Activated naive CD8-positive, alpha-beta T cell treated with anti-CD3 and anti-CD28 coated beads for 36 hours (primary cell): ENCODE measurements around the gene DLGAP1. TPM values are rescaled to one million over a fixed set of nuclear protein-coding genes. Genes with fewer than 3 reads are reported as not detected.

Experiments used
- DNase-seq: peaks from one replicate; pipeline ENCODE4 v3.0.0; 2021
- H3K27ac Mint-ChIP-seq: one replicate; pipeline ENCODE4 v1.8.0; 2022; ENCODE audit warnings: mild to moderate bottlenecking, moderate library complexity, mixed read lengths
- H3K27me3 Mint-ChIP-seq: one replicate; pipeline ENCODE4 v1.8.0; 2022; ENCODE audit warnings: mild to moderate bottlenecking, mixed read lengths
- H3K36me3 Mint-ChIP-seq: one replicate; pipeline ENCODE4 v1.8.0; 2021; ENCODE audit warnings: mild to moderate bottlenecking, mixed read lengths
- H3K4me1 Mint-ChIP-seq: one replicate; pipeline ENCODE4 v1.8.0; 2021; ENCODE audit warnings: mixed read lengths
- H3K4me3 Mint-ChIP-seq: one replicate; pipeline ENCODE4 v1.8.0; 2022; ENCODE audit warnings: mild to moderate bottlenecking, moderate library complexity, mixed read lengths
- H3K9me3 Mint-ChIP-seq: one replicate; pipeline ENCODE4 v1.8.0; 2022; ENCODE audit warnings: mixed read lengths
- total RNA-seq, 2 experiments: library from RNA; stranded (reverse); gene quantifications; one replicate each; pipeline ENCODE4 v1.2.3, GENCODE V29; 2021

Gene DLGAP1
- total RNA-seq, 2 experiments from 2014 or later, result not detected

DNA sequence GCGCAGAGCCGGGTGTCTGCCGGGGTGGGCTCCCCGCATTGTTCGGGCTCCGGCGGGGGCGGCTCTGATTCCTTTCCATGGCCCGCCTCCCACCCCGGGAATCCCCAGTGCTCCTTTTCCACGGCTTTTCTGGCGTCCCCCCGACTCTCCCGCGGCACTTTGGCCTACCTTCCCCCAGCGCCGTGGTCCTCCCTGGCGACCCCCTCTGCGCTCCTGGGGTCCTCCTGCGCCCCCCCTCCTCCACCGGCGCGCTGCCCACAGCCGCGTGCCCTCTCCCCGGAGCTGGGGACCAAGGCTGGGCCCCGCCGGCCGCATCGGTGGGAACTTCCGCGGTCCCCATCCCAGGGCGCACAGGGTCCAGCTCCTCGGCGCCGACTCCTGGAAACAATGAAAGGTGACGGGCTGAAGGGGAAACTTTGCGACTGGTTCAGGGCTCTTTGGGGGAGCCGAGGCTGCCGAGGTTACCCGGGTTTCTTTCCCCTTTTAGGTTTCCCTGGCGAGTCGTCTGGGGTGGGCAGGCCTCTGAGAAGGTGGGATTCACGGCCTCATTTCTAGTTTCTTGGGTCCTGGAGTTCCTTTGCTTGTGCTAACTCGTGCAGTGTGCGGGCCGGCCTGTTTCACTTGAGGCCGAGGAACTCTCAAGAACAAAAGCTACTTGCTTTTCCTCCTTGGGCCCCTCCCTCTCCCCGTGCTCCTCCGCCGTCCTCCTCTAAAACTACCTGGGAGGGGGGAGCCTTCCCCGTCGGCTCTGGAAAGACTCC, 1002.9 kb downstream of the DLGAP1 start:
- peaks cover 35% of the 10 kb centered on the region for H3K4me1 Mint-ChIP-seq
- H3K27ac Mint-ChIP-seq, result peak overlapping the region; percentile 99
- H3K36me3 Mint-ChIP-seq, result peaks cover 17% of the 10 kb centered on the region
- peak overlapping the region; percentile 84 for H3K4me3 Mint-ChIP-seq
- H3K9me3 Mint-ChIP-seq, result no peaks in the 10 kb centered on the region
- peak; percentile 57 for DNase-seq
- H3K27me3 Mint-ChIP-seq, result no peaks in the 10 kb centered on the region

DNA sequence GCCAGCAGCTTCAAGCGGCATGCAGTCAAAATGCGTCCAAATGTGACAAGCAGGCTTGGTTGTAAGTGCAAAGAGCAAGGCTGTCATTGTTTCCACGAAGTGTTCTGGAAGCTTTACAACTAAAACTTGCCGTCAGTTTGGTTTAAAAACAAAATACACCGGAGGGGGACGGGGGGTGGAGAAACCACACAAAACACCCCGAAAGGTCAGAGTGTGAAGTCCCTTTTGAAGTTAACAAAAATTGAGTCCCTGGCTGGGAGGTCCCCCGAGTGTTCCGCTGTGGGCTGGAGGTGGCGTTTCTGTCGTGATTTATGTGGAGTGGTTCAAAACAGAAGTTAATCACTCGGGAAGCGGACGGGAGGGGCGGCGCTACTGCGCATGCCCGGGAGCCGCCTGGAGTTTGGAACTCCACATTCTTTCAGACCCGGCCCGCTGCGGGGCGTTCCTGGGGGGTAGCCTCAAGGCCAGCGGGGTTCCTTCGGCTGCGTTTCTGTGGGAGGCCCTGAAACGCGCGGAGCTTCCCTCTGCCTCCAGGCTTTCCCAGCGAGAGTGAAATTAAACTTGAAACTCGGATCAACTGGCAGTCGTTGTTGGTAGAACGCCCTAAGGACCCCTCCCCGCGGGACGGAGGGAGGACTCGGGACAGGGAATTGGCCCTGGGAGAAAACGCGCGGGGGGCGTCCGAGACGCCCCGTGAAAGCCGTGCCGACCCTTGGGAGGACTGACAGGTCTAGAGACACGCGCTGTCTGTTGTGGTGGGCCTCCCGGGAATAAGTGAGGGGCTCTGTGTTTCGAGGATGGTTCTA, 1003.7 kb downstream of the DLGAP1 start:
- H3K27me3 Mint-ChIP-seq, result no peaks in the 10 kb centered on the region
- peak; percentile 86 for DNase-seq
- peaks cover 41% of the 10 kb centered on the region for H3K4me1 Mint-ChIP-seq
- H3K27ac Mint-ChIP-seq, result peak overlapping the region; percentile 99
- H3K36me3 Mint-ChIP-seq, result peaks cover 12% of the 10 kb centered on the region
- H3K9me3 Mint-ChIP-seq, result no peaks in the 10 kb centered on the region
- peak overlapping the region; percentile 84 for H3K4me3 Mint-ChIP-seq

DNA sequence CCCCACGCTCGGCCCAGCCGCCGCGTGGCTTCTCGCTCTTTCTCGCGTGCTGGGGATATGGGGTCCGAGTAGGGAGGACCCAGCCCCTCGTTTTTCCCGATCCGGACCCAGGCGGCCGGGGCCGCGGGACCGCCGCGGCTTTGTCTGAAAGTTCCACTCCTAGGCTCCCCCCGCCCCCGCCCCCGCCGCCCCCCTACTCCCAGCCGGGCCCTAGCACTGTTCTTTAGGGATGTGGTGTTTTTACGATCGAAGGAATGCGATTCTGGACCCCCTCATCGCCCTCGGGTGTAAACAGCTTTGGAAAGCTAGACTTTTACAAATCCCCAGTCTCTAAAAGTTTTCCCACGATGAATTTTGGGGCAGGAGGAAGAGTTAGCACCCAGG, 1004.3 kb downstream of the DLGAP1 start:
- H3K9me3 Mint-ChIP-seq, result no peaks in the 10 kb centered on the region
- H3K4me3 Mint-ChIP-seq, result peak overlapping the region; percentile 84
- H3K4me1 Mint-ChIP-seq, result peaks cover 41% of the 10 kb centered on the region
- H3K36me3 Mint-ChIP-seq, result peaks cover 8% of the 10 kb centered on the region
- DNase-seq, result no peak
- H3K27ac Mint-ChIP-seq, result peak overlapping the region; percentile 99
- H3K27me3 Mint-ChIP-seq, result no peaks in the 10 kb centered on the region

DNA sequence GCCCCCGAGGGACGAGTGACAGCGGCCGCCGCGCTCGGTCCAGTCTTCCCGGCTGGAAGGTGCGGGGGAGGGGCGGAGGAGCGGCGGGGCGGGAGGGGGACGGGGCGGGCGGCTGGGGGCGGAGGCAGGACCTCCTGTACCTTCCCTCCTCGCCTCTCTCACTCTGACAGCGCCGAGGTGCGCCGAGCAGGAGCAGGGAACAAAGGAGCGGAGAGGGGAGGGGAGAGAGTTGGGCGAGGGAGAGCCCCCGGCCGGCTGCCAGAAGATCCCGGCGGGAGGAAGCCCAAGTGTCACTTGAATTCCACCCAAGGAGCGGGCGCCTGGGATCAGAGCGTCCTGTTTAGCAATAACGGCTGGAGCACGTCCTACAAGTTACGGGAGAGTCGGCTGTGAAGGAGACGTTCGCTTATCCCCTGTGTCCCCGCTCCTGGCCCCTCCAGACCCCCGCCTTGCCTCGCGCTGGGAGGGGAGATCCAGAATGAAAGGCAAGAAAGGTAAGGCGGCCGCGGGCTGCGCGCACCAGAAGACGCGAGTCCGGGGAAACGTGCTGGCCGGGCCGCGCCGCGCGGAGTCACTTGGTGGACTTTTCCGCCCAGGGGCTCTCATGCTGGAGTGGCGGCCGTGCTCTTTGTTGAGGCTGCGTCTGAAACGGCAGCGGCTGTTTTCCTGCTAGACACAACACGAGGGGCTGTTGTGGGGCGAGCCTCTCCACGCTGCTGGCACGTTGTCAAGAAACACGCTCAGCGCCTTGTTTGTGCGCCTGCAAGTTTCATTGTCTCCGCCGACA, 1004.9 kb downstream of the DLGAP1 start, which contains the start of gene TGIF1:
Gene TGIF1 (plus strand): TSS at position 161 of the 787 bp plus-strand sequence. CDS start 318 bp downstream, at position 479.
- Mint-ChIP-seq H3K27me3 (no peaks in the 10 kb centered on the region), H3K4me1 (peaks cover 39% of the 10 kb centered on the region), H3K36me3 (peaks cover 7% of the 10 kb centered on the region), H3K4me3 (peak within 1 kb of the TSS; percentile 84), H3K9me3 (no peaks in the 10 kb centered on the region), H3K27ac (peak within 1 kb of the TSS; percentile 99)
- DNase-seq, result peak; percentile 67

DNA sequence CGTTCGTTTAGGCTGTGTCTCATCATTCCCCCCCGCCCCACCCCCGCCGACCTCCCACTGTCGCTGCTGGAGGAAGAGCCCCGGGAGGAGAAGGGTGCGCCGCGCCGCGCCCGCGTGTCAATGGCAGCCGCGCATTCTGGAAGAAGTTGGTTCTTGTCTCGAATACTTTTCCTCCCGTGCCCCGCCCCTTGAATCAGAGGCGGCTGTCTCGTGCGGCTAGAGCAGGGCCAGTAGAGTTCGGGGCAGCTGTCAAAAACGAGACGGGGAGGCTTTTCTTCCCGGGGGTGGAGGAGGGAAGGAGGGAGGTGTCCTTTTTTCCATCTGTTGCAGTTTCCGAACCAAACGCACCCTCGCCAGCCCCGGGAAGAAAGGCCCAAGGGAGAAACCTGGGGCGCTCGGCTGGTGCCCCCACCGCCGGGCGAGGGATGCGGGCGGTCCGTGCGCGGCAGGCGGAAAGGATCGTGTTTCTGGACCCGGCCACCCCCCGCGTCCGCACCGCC, 1005.5 kb downstream of the DLGAP1 start:
- Mint-ChIP-seq H3K36me3 (peaks cover 7% of the 10 kb centered on the region), H3K4me1 (peaks cover 32% of the 10 kb centered on the region), H3K27me3 (no peaks in the 10 kb centered on the region), H3K4me3 (peak overlapping the region; percentile 84), H3K9me3 (no peaks in the 10 kb centered on the region), H3K27ac (peak overlapping the region; percentile 95)
- DNase-seq, result no peak

DNA sequence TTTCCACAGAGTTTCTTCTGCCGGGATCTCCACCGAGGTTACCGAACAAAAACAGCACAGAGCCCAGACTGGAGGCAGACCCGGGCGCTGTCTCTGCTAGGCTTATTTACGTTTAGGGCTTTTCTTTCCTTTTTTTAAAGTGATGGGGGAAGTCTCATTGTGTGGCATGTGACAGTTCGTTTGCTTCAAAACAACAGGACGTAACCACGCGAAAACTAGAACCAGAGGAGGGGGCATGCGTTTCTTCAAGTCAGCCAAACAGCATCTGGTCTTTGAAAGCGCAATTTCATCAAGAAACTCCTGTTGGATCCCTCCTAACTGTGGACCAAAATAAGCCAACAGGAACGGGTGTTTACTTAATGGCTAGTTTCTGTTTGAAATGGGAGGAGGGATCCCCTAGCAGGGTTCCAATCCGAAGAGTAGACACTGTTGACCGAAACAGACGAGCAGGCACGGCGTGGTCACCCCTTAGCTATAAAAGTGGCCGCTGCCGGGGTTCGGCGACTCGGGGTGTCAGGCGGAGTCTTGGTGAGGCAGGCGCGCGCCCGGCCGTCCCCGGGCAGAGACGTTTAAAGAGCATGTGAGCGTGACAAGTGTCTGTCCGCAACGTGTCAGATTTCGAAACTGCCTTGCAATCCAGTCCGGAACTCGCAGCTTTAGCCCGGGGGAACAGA, 1006.1 kb downstream of the DLGAP1 start:
- Mint-ChIP-seq H3K27me3 (no peaks in the 10 kb centered on the region), H3K9me3 (no peaks in the 10 kb centered on the region), H3K27ac (peak overlapping the region; percentile 95), H3K36me3 (peaks cover 7% of the 10 kb centered on the region), H3K4me3 (peak overlapping the region; percentile 84), H3K4me1 (peaks cover 29% of the 10 kb centered on the region)
- peak; percentile 82 for DNase-seq

DNA sequence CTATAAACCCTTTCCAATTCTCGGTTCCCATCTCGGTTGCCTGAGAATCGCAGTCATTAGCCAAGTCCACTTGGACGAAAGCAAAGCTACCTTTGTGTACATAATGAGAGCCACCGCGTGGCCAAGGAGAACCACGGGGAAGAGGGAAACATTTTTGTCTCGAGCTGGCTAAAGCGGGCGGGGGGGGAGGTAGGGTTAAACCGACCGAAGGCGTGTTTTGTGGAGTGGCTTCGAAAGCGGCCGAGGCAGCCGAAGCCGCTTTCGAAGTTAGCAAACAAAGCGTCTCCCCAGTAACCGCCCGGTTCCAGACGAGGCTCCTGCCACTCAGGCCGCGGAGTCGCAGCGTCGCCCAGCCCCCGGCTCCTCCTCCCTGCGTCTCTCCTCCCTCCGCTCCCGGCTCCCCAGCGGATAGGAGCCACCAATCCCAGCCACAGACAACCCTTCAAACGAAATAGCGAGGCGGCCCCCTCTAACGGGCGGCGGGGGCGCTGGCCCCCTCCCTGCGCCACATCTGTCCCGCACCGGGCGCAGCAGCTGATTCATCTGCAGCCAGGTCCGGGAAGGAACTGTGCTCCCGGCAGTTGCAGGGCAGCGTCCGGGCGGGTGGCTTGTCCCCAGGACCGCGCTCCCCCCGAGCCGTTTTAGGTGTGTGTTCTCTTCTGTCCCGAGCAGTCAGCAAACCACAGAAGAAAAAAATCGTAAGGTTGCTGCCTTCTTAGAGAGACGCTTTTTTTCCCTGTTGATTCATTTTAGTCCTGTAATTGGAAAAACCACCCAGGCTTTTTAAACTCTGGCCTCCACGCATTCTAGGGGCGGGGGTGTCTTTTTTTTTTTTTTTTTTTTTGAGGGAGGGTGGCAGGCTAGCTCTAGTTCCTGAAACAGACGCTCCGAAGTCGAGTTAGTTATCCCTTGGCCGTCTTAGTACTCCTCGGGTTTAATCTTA, 1006.9 kb downstream of the DLGAP1 start:
- peak; percentile 89 for DNase-seq
- H3K4me3 Mint-ChIP-seq, result peak overlapping the region; percentile 84
- peaks cover 23% of the 10 kb centered on the region for H3K4me1 Mint-ChIP-seq
- H3K9me3 Mint-ChIP-seq, result no peaks in the 10 kb centered on the region
- peak overlapping the region; percentile 95 for H3K27ac Mint-ChIP-seq
- H3K36me3 Mint-ChIP-seq, result peaks cover 7% of the 10 kb centered on the region
- H3K27me3 Mint-ChIP-seq, result no peaks in the 10 kb centered on the region

DNA sequence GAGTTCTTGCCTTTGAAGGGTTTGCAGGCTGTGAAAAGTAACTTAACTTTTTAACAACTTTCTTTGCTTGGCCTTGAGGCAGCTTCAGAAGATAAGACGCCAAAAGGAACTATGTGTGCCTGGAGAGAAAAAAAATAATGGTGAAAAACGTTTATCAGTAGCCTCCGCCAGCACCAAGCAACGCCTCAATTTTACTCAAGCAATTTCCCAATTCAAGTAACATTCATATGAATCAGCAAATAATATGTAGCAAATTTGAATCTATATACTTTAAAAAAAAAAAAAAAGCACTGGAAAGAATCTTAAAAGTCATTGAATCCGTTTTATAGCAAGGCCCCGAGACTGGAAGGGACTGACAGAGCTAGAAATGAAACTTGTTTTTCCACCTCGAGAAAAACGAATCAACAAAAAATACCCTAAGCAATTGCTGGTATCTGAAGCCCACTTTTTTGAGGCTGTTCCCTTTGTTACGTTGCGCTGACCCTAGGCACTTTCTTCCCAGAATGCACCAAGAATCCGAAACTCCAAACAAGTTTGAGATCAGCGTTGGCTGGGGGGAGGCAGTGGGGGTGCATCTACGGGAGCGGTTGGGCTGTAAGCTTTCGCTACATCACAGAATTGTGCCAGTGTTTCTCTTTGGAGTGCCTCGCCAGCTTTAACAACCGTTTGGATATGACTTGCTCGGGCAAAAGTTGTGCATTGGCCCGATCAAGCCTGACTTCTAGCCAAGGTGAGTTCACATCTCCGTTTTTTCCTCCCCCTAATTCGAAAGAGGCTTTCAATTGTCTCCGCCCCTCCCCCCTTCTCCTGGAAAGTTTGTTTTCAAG, 1007.8 kb downstream of the DLGAP1 start:
- Mint-ChIP-seq H3K36me3 (peaks cover 2% of the 10 kb centered on the region), H3K27ac (peak overlapping the region; percentile 95), H3K9me3 (no peaks in the 10 kb centered on the region), H3K4me3 (peak overlapping the region; percentile 84), H3K27me3 (no peaks in the 10 kb centered on the region), H3K4me1 (peaks cover 15% of the 10 kb centered on the region)
- peak; percentile 34 for DNase-seq
